Activated naive CD4-positive, alpha-beta T cell treated with anti-CD3 and anti-CD28 coated beads for 36 hours (primary cell): ENCODE measurements around the gene A2ML1. TPM values are rescaled to one million over a fixed set of nuclear protein-coding genes. Genes with fewer than 3 reads are reported as not detected.
A peak's percentile ranks its signal among the peaks of the same experiment; 100 is the strongest.
"Not testable (repeated sequence)": the region's sequence is repeated elsewhere in the genome, so short reads cannot be mapped to it uniquely, and the experiment has no call there.

Source experiments
- CTCF ChIA-PET: fragments of 350-600 bp; sonication (Branson Sonifier 250); formaldehyde crosslinking; loops from one replicate; lab custom pipeline; 2021; ENCODE audit warnings: antibody characterized with exemption; lab: Charles Lee
- DNase-seq: peaks from one replicate; pipeline ENCODE4 v3.0.0-alpha.2; 2020
- H3K27ac Mint-ChIP-seq: one replicate; pipeline ENCODE4 v1.8.0; 2021; ENCODE audit warnings: mild to moderate bottlenecking, mixed read lengths
- H3K27me3 Mint-ChIP-seq: one replicate; pipeline ENCODE4 v1.8.0; 2021; ENCODE audit warnings: low read depth, mixed read lengths
- H3K36me3 Mint-ChIP-seq: one replicate; pipeline ENCODE4 v1.8.0; 2021; ENCODE audit warnings: low read depth, mixed read lengths
- H3K4me1 Mint-ChIP-seq: one replicate; pipeline ENCODE4 v1.8.0; 2021; ENCODE audit warnings: low read depth, mixed read lengths
- H3K4me3 Mint-ChIP-seq: one replicate; pipeline ENCODE4 v1.8.0; 2021; ENCODE audit warnings: mild to moderate bottlenecking, moderate library complexity, mixed read lengths
- H3K9me3 Mint-ChIP-seq: one replicate; pipeline ENCODE4 v1.8.0; 2021; ENCODE audit warnings: mixed read lengths
- intact Hi-C: fragments of 100-400 bp; cut with micrococcal nuclease; formaldehyde crosslinking; loops from one replicate; pipeline ENCODE4 v1.15.1; 2023
- total RNA-seq, 2 experiments: library from RNA; stranded (reverse); gene quantifications; one replicate each; pipeline ENCODE4 v1.2.3, GENCODE V29; 2021

The A2ML1 gene
- total RNA-seq, 2 experiments from 2014 or later, result not detected

DNA sequence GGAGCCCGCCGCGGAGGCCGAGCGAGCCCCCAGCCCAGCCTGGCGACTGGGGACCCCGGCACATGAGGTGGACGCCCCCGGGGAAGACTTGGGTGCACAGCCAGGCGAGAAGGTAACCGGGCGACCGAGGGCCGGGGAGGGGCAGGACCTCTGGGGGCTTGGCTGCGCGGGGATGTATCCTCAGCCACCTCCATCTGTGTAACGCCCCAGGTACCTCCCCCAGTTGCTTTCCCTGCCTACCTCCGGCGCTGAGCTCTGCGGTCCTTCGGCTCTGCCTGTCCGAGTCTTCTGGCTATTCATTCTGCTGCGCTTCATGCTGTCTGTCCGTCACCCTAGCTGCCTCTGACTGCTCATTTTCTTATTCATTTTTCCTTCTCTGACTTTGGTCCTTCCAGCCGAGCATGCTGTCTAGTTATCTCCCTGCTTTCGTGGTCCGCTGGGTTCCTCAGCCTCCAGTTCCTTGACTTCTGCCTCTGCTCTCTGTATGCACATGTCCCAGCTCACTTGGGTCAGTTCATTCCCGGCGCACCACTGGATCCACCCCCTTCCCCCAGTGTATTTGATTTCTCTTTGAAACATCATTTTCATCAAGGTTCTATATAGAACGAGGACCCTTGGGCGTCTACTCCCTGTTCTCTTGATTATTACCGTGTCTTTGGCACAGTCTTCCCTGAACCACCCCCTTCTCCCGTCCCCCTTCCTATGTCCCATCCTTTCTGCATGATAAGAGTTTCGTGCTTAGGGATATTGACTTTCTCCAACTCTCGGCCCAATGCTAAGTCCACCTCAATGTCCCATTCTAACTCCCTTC, 92.5 kb downstream of the A2ML1 start:
- intact Hi-C loops, result loop anchor here (1.0 to 2.0 kb wide), 5 partner anchors 24 to 422 kb away; partner anchors contain the start of gene M6PR
- CTCF ChIA-PET, result interaction anchor here (0.9 to 1.4 kb wide), 4 partner anchors 24 to 127 kb away, joined by 3 to 6 read pairs (median 4); partner anchors contain the start of gene M6PR
- H3K4me1 Mint-ChIP-seq, result peaks cover 15% of the 10 kb centered on the region
- peak; percentile 61 for DNase-seq
- no peak overlapping the region for H3K4me3 Mint-ChIP-seq
- peaks cover 2% of the 10 kb centered on the region for H3K36me3 Mint-ChIP-seq
- H3K27me3 Mint-ChIP-seq, result no peaks in the 10 kb centered on the region
- no peaks in the 10 kb centered on the region for H3K9me3 Mint-ChIP-seq
- no peak overlapping the region for H3K27ac Mint-ChIP-seq

DNA sequence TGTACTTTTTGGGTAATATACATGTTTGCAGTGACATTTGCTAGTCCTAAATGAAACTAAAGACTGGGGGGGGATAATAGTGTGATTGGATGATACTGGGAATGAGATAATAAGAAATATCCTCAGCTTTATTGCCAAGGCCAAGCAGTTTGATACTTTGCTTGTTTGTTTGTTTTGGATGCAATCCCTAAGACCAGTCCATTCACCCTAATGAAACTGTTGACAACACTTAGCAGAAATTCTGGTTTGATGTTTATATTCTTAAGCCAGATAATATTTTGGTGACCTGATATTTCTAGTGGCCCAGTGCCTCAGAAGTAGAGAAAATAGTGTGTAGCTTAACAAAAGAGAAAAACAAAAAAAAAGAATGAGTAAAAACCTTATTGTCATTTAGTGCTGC, 93.7 kb downstream of the A2ML1 start:
- Mint-ChIP-seq H3K4me3 (no peak overlapping the region), H3K4me1 (peaks cover 15% of the 10 kb centered on the region), H3K9me3 (no peaks in the 10 kb centered on the region), H3K36me3 (peaks cover 2% of the 10 kb centered on the region), H3K27ac (no peak overlapping the region), H3K27me3 (no peaks in the 10 kb centered on the region)
- intact Hi-C loops, result loop anchor here (2.0 kb wide), 1 partner anchor 673 kb away; no protein-coding TSS in a partner anchor
- DNase-seq, result no peak
- CTCF ChIA-PET, result interaction anchor here (1.4 kb wide), 1 partner anchor 133 kb away, joined by 7 read pairs; no protein-coding TSS in a partner anchor

DNA sequence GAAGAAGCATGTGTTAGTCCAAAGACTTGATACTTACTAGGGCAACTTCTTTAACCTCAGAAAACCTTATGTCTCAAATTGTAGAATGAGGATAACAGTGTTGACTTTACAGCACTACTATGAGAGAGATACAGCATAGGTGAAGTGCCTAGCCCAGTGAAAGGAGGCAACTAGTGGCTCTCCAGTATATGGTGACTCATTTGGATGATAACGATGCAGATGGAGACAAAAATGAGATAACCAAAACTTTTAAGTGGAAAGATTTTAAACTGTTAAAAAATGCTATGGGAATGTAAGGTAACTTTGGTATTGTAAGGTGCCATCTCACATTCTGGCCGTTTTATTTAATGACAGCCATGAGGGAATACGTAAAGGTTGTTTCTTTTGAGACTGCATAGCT, 94.6 kb downstream of the A2ML1 start:
- CTCF ChIA-PET, result interaction anchor here (0.7 kb wide), 2 partner anchors 115 to 132 kb away, joined by 3 read pairs; no protein-coding TSS in a partner anchor

DNA sequence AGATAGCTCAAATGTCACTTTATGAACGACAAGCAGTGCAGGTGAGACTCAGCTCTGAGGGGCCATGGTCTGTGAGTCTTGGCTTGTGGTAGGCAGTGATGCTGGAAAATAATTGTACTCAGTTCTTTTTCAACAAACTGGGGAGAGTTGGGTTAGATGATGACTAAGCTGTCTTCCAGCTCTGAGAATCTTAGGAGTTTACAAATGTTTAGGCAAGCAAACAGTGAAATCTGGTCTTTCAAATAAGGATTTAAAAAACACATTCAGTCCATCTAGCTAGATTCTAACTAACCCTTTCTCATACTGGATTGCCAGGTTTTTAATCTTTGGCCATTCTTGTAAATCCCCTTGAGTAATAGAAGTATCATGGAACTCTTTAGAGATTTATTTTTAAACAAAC, 95.3 kb downstream of the A2ML1 start:
- intact Hi-C loops, result loop anchor here (2.0 kb wide), 1 partner anchor 675 kb away; no protein-coding TSS in a partner anchor
- H3K36me3 Mint-ChIP-seq, result peaks cover 10% of the 10 kb centered on the region
- peaks cover 13% of the 10 kb centered on the region for H3K4me1 Mint-ChIP-seq
- H3K27me3 Mint-ChIP-seq, result no peaks in the 10 kb centered on the region
- H3K27ac Mint-ChIP-seq, result no peak overlapping the region
- no peak overlapping the region for H3K4me3 Mint-ChIP-seq
- H3K9me3 Mint-ChIP-seq, result no peaks in the 10 kb centered on the region
- DNase-seq, result no peak
- CTCF ChIA-PET, result interaction anchor here (0.7 kb wide), 2 partner anchors 114 to 132 kb away, joined by 3 read pairs; no protein-coding TSS in a partner anchor

More for the DNA sequence above, 94.6 kb downstream of the A2ML1 start:
- intact Hi-C loops, result loop anchor here (2.0 kb wide), 1 partner anchor 674 kb away; no protein-coding TSS in a partner anchor
- no peak for DNase-seq
- Mint-ChIP-seq H3K36me3 (peaks cover 7% of the 10 kb centered on the region), H3K27ac (no peak overlapping the region), H3K27me3 (no peaks in the 10 kb centered on the region), H3K9me3 (no peaks in the 10 kb centered on the region), H3K4me3 (no peak overlapping the region), H3K4me1 (peaks cover 15% of the 10 kb centered on the region)

DNA sequence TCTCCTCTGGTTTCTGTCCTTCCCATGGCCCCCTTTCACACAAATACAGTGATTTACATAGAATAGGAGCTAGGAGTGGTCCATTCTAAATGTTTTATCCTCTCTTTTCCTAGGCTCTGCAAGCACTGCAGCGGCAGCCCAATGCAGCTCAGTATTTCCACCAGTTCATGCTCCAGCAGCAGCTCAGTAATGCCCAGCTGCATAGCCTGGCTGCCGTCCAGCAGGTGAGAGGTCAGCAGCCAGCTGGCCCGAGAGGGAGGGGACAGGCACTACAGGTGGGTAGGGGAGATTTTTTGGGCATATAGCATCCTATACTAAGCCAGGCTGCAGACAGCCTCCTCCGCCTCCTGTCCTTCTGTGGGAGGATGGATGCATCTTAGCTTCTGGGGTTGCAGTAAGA, 97.2 kb downstream of the A2ML1 start:
- H3K9me3 Mint-ChIP-seq, DNase-seq, H3K4me3 Mint-ChIP-seq, intact Hi-C loops, CTCF ChIA-PET, H3K27ac Mint-ChIP-seq, H3K4me1 Mint-ChIP-seq, H3K27me3 Mint-ChIP-seq: not testable (repeated sequence)
- H3K36me3 Mint-ChIP-seq, result peaks cover 14% of the 10 kb centered on the region

DNA sequence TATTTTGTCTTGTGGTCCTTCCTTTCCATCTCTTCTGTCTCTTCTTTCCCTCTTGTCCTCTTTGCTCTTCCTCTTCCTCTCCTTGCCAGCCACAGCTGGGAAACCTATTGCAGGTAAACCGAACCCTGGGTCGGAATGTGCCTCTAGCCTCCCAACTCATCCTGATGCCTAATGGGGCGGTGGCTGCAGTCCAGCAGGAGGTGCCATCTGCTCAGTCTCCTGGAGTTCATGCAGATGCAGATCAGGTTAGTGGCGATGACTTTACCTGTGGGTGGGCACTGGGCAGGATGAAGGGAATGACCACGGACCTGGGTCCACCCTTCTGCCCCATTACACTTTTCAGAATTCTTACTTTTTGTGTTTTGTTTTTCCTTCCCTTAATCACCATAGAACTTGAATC, 100.1 kb downstream of the A2ML1 start:
- H3K4me3 Mint-ChIP-seq, result no peak overlapping the region
- H3K9me3 Mint-ChIP-seq, result no peaks in the 10 kb centered on the region
- H3K36me3 Mint-ChIP-seq, result peaks cover 14% of the 10 kb centered on the region
- H3K4me1 Mint-ChIP-seq, result no peaks in the 10 kb centered on the region
- no peak overlapping the region for H3K27ac Mint-ChIP-seq
- CTCF ChIA-PET, result interaction anchor here (1.2 kb wide), 1 partner anchor 127 kb away, joined by 3 read pairs; no protein-coding TSS in a partner anchor
- no peak for DNase-seq
- intact Hi-C loops, result no loop called here
- no peaks in the 10 kb centered on the region for H3K27me3 Mint-ChIP-seq

Other genes with a start within 250 kb of the A2ML1 start
- not detected for gene AICDA, start 209.8 kb upstream of the A2ML1 start, total RNA-seq
- not detected for gene MFAP5, start 159.8 kb upstream of the A2ML1 start, total RNA-seq
- 1 to 10 TPM; 5.2 to 5.5 TPM for gene RIMKLB, start 124.6 kb upstream of the A2ML1 start, total RNA-seq
- 10 to 100 TPM; 24.4 to 26.5 TPM for gene PHC1, start 91.9 kb downstream of the A2ML1 start, total RNA-seq
- 100 to 1,000 TPM; 139 to 140 TPM for gene M6PR, start 127.0 kb downstream of the A2ML1 start, total RNA-seq
- 1 to 10 TPM; 3.9 to 5.2 TPM for gene KLRG1, start 166.9 kb downstream of the A2ML1 start, total RNA-seq